GM12873 (cell line): ENCODE results near the gene SEBOX.

Experiments
- TF ChIP-seq, protein P1 (sequence below): IDR thresholded peaks from 2 replicates; pipeline ENCODE4 v1.5.1; 2012; ENCODE audit warnings: low read depth, mild to moderate bottlenecking, moderate library complexity, low read length, control low read depth; ENCODE audit not compliant: insufficient read depth; ENCODE audit errors: missing control alignments

The SEBOX gene

DNA sequence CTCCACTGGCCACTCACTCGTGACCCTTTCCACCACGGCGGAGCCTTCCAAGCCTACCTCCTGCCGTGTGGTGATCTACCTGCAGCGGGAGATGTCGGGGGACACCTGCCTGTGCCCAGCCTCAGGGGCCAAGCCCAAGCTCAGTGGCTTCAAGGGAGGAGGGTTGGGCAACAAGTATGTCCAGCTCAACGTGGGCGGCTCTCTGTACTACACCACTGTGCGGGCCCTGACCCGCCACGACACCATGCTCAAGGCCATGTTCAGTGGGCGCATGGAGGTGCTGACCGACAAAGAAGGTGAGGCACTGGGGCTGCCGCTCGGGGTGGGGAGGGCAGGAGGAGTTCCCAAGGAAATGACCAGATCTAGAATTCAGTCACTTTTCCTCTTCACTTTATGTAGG, 25.6 kb downstream of the SEBOX start:
- TF ChIP-seq, protein P1, sequence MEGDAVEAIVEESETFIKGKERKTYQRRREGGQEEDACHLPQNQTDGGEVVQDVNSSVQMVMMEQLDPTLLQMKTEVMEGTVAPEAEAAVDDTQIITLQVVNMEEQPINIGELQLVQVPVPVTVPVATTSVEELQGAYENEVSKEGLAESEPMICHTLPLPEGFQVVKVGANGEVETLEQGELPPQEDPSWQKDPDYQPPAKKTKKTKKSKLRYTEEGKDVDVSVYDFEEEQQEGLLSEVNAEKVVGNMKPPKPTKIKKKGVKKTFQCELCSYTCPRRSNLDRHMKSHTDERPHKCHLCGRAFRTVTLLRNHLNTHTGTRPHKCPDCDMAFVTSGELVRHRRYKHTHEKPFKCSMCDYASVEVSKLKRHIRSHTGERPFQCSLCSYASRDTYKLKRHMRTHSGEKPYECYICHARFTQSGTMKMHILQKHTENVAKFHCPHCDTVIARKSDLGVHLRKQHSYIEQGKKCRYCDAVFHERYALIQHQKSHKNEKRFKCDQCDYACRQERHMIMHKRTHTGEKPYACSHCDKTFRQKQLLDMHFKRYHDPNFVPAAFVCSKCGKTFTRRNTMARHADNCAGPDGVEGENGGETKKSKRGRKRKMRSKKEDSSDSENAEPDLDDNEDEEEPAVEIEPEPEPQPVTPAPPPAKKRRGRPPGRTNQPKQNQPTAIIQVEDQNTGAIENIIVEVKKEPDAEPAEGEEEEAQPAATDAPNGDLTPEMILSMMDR, result no peak

DNA sequence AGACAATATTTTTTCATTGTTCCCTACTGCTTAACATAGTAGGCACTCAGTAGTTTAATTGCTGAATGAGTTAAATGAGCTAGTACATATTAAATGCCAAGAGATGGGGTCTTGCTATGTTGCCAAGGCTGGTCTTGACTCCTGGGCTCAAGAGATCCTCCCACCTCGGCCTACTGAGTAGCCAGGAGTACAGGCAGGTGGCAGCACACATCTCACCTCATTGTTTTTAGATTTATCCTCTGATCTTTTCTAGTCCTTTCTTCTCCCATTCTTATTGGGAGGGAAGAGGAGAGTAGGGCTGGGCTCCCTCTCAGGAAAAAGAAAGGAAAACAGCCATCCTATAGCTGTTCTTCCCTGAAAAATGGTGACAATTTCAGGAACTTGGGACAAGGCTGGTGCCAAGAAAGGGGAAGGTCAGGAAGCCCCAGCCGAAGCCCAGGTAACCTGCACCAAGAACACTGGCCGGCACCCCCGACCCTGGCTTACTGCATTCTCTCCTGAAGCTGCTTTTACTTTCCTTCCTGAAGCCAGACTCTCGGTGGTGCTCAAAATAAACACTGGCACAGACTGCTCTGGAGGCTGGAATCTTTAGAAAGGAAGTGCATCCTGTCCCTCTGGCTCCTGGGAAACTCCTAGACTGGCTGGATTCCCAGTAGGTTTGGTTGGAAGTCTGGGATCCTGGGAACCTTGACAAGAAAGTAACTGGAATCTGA, 26.8 kb downstream of the SEBOX start:
- TF ChIP-seq, protein P1, result no peak

DNA sequence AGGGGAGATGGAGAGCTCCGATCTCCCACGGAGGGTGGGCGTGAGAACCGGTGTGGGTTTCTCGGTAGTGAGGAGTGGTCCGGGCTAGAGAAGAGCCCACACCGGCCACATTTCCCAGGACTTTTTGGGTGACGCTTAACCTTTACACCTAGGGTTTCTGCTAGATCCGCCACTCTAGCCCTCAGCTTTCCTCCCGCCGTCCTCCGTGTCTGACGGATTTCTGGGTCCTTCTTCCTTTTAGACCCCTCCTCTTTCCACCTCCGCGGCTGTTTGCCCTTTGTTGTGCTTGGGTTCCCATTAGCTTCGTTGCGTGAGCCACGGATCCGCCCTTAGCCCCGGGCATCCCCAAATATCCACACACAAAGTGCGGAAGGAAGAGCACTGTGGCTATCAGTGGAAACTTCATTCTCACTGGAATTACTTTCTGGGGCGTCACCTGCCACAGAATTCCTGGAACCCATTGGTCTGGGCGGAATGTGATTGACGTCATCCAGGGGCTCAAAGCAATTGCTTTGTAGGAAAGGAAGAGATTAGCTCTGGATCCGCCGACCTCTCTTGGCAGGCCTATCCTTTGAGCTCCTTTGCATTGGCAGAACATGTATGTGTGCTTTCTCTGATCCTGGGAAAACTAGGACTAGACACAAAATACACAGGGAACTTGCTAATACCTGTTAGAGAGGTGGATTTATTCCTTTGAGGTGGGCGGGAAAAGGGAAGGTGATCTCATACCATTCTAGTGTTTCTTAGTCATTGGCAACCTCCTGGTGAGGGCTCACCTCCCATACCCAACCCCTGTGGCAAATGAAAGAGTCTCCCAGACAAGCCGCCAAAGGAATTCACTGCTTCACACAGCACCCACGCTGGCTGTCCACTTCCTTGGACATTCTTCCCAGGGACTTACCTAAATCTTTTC, 28.8 kb downstream of the SEBOX start:
- TF ChIP-seq, protein P1, result no peak

DNA sequence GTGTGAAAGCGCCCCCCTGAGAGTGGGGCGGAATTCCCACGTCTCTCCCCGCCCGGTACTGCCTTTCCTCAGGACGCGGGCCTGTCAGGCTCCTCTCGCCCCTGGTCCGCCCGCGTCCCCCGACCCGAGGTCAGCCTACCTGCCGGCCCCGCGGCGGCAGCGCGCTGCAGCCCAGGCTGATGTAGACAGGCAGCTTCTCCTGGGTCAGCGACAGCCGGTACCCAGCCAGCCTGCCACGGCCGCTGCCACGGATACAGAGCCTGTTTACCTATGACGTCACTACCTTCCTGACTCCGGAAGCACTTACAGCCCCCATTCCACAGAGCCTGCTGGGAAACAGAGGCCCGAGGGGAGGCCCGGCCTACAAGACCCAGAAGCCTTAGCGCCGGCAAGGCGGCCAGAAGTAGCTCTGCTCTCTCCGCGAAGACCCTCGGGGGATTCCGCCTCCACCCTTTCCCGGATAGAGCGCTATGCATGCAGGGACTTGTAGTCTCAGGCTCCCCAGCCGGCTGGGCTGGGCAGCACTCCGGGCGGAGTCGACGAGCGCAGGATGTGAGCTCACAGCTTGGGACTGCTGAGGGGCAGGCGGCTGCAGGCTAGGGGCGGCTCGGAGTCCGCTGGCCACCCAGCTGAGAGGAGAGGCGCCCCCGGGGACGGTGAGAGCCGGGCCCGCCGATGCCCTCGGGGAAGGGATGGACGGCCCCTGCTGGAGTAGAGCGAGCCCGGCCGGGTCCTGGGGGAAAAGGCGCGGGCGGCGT, 29.6 kb downstream of the SEBOX start, which contains the start of the genes IFT20 and TNFAIP1:
TSS of gene IFT20 (minus strand) at position 272 of the 758 bp plus-strand sequence. CDS start 3,487 bp downstream, outside the sequence.
TSS of gene TNFAIP1 (plus strand) at position 561 of the 758 bp plus-strand sequence. CDS start 3,761 bp downstream, outside the sequence.
- TF ChIP-seq, protein P1, result no peak

DNA sequence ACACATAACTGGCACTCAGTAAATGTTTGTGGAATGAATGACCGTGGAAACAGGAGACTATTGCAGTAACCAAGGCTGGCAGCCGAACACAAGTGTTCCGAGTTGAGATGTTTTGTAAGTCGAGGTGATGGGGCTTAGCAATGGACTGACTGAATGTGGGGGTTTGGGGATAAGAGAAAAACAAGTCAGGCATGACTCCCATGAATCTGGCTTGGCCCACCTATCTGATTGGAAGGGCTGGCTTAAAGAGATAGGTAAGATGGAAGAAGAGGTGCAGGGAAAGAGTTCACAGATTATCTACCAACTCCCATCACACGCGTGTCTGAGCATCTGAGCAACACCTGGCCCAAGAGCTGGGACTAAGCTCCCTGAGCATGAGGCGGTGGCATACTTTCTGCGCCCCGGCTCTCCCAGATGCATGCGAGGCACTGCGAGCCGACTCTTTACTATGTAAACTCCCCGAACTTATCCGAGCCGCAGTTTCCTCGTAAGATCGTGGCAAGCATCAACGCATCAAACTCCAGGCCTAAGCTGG, 30.3 kb downstream of the SEBOX start:
- TF ChIP-seq, protein P1, result no peak

DNA sequence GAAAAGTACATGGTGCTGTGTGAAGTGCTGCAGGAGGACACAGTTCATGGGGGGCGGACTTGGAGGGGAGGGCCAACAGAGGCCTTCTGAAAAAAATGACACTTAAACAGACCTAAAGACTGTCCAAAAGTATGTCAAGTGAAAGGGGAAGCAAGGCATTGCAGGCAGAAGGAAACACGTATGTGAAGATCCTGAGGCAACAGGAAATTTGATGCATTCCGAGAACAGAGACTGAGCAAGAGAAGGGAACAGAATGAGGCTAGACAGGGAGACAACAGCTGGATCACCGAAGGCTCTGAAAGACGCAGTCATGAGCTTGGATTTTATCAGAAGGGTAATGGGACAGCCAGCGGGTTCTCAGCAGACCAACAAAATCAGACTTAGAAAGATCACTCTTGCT, 30.8 kb downstream of the SEBOX start:
- TF ChIP-seq, protein P1, result no peak
